Right renal pelvis (tissue), 4 donors: ENCODE measurements around the gene BMF. TPM values are rescaled to one million over a fixed set of nuclear protein-coding genes. Genes with fewer than 3 reads are reported as not detected.
"Not testable (repeated sequence)": the region's sequence is repeated elsewhere in the genome, so short reads cannot be mapped to it uniquely, and the experiment has no call there.

Experiments used
- DNase-seq, 4 donors: peaks; one replicate each; pipeline ENCODE4 v3.0.0-alpha.2; 2013; ENCODE audit warnings: low read depth in 4 of 4, low spot score in 3 of 4, missing footprints in 1 of 4
- polyA plus RNA-seq, 4 donors: library from polyadenylated mRNA; unstranded; fragments of 120-200 nt; gene quantifications; one replicate each; pipeline ENCODE4 v1.2.1, GENCODE V29; 2013; ENCODE audit not compliant: insufficient read length in 4 of 4

The BMF gene
- polyA plus RNA-seq, 4 donors: 39.0 to 43.6 (median 42.2) TPM

DNA sequence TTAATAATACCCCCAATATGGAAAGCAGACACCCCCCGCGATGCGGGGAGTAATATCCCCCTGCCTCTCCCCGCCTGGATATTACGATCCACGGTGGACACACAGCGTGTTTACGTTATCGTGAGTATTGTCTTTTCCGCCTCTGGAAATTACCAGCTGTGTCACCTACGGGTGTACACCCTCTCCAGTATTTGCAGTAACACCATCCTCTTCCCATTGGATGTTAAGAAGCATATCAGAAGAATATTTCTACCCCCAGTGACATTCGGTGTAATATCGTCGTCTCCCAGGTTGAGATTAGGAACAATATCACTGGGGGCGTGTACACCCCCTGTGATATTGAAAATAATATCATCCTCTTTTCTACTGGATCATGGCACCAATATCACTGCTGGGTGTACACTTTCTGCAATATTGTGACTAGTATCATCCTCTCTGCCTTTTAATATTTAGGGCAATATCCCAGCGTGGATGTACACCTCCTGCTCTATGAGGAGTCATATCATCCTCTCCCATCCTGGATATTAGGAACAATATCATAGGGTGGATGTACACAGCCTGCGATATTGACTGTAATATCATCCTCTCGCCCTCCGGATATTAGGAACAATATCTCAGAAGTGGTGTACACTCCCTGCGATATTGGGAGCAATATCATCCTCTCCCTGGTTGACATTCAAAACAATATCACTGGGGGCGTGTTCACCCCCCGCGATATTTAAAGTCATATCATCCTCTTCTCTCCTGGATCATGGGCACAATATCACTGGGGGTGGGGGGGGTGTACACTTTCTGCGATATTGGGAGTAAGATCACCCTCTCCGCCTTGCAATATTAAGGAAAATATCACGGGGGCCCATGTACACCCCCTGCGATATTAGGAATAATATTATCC, 20.3 kb upstream of the BMF start:
- no peak for DNase-seq

DNA sequence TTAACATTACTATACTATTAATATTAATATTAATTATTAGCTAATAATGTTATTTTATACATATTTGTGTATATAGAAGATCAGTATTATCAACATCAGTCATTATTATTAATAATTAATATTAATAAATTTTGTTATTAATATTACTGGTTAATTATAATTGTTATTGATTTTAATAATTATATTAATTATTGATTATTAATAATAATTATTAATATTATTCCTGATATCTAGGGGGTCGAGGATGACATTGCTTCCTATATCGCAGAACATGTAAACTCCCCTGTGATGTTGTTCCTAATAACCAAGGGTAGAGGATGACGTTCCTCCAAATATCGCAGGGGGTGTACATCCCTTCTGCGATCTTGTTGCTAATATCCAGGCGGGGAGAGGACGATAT, 17.3 kb upstream of the BMF start:
- no peak for DNase-seq

DNA sequence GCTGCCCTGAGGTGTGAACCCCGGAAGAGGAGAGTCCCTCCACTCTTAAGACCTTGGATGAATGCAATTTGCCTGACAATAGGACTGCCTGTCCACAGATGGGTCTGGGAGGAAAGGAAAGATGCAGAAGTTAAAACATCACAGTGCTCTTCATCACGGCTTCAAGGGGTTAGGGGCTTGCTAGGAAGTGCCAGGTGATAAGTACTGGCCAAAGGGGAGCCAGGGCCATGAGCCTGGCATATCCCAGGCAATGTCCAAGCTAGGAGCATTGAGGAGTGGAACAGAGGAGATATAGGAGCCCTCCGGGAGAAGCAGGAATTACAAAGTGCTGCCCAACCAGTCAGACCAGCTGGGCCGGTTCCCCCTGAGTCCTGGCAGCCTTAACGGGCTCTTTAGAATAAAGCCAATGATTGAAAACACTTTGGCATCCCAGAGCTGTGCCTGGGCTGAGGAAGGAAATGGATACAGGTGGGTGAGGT, 16.2 kb upstream of the BMF start:
- not testable (repeated sequence) for DNase-seq

DNA sequence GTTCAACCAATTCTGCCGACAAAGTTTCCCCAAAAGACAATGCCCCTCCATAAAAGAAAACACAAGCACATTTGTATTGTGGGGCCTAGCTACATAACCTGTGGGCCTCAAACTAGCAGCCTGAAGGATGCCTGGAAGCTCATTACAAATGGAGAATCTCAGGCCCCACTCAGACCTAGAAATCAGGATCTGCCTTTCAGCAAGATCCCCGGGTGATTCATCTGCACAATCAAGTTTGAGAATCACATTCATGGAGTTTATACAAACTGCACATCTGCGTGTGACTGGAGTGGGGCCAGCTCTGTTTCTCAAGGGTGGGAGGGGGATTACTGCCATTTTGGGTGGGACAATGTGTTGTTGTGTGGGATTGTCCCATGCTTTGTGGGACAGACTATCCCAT, 15.7 kb upstream of the BMF start:
- DNase-seq: not testable (repeated sequence)

DNA sequence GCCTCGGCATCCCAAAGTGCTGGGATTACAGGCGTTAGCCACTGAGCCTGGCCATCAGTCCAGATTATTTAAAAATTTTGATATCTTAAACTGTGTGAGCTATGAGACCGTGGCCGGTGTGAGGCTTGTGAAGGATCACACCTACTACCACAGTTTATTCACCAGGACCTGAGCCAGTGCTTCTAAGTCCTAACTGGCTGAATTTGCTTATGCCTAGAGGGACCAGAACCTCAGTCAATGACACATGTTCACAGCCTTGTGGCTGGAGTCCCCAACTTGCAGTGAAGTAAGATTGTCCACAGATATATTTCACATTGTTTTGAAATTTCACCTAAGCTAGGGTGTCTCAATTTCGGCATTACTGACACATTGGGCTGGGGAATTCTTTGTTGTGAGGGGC, 15.2 kb upstream of the BMF start:
- not testable (repeated sequence) for DNase-seq

DNA sequence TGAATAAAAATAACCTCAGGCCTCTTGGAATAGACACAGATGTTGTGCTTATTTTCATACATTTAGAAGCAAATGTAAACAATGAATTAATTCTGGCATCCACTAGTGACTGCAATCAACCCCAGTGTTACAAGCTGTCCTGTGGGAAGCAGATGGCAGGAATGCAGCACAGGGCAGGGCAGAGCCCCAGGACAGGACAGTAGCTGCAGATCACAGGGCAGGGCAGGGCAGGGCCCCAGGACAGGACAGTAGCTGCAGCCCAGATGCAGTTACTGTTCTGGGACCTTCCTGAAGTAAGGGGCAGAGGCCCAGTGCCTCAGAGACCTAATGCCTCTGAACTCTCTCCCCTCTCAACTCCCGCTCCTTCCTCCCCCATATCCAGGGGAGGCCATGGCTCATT, 14.3 kb upstream of the BMF start:
- not testable (repeated sequence) for DNase-seq

DNA sequence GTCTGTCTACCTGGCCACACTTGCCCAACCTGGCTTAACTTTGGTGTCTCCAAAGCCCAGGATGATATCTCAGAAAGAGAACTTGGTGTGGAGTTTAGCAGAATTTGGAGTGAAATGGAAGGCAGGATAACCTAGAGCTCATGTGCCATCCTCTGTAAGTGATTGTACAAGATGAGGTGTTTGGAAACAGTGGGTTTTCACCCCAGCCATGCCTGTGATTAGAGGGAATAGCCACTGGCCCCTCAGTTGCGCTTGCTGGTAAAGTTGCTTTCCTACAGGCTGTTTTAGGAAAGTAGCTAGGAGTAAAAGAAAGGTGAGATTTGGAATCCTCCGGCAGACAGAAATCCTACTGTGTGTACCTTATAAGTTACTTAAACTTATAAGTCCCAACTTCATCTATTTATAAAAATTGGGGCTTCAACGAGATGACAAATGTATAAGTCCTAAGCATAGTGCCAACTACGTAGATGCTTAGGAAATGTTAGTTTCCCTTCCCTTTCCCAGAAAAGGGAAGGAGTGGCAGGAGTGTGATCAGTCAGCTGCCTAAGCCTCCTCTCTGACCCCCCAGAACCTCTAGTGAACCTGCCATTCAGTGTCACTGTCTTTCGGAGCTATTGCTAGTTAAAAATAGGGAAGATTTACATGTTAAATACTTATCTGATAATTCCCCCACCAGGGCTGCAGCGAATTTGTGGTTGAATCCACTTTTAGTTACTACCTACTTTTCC, 13.4 kb upstream of the BMF start:
- DNase-seq: no peak

DNA sequence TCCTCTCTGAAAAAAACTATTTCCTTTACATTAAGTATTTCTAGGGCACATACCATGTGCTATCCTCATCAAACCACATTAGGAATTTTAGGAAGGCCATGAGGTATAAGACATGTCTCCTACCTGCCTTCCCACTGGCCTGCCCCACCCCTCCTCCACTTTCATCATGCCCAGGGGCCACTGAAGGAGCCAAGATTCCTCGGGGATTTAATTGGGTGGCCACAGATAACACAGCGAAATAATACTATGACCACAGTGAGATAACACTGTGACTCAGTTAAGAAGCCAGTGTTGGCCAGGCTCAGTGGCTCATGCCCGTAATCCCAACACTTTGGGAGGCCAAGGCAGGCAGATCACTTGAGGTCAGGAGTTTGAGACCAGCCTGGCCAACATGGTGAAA, 9.8 kb upstream of the BMF start:
- no peak for DNase-seq

DNA sequence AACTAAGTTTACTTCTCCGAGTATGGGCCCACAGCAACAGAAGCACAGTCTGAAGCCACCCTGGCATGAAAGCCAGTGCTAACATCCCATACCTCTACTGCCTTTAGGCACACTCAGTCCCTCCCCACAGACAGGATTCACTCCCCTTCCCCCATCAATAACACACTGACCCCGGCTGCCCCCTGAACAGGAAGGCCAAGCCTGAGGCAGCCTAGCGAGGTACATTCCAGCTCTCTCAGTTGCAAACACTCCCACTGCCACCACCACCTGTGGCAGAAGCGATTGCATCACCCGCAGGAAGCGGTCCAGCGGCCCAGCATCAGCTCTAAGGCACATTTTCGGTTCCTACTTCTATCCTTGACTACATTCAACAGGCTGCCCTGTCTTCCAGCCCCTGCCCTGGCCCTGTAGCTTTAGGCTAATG, 7.0 kb upstream of the BMF start:
- no peak for DNase-seq

DNA sequence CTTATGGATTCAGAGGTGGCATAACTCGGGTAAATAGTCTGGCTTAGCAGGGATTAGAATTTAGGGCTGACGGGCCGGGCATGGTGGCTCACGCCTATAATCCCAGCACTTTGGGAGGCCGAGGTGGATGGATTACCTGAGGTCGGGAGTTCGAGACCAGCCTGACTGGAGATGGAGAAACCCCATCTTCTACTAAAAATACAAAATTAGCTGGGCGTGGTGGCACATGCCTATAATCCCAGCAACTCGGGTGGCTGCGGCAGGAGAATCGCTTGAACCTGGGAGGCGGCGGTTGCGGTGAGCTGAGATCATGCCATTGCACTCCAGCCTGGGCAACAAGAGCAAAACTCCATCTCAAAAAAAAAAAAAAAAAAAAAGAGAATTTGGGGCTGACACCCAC, 6.4 kb upstream of the BMF start:
- not testable (repeated sequence) for DNase-seq

DNA sequence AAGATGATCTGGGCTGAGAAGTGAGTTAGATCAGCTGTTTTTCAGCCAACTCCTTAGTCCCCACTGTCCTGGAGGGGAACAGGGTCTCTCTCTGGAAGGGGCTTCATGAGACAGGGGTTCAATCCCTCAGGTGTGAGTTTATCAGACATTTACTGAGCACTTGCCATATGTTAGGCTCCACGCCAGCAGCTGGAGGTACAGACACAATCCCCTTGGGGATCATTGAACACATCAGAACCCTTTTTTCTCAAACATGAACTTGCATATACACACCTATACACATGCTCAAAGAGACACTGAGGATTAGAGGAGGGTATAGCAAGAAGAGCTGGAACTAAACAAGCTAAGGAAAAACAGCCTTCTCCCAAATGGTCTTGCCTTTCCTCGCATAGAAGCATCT, 5.5 kb upstream of the BMF start:
- no peak for DNase-seq

DNA sequence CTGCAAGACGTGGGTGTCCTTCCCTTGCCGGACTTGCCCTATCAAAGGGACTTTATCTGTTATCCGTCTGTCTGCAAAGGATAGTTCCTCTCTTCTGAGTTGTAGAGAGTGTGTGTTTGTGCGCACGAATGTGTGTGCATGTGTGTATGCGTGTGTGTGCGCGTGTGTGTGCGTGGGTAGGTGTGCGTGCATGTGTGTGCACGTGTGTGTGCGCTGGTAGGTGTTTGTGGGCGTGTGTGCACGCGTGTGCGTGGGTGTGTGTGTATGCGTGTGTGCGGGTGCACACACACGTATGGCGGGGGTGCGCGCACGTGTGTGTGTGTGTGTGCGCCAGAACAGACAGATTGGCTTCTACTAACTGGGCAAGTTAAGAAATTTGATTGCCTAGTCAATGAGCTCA, 4.1 kb upstream of the BMF start:
- no peak for DNase-seq

DNA sequence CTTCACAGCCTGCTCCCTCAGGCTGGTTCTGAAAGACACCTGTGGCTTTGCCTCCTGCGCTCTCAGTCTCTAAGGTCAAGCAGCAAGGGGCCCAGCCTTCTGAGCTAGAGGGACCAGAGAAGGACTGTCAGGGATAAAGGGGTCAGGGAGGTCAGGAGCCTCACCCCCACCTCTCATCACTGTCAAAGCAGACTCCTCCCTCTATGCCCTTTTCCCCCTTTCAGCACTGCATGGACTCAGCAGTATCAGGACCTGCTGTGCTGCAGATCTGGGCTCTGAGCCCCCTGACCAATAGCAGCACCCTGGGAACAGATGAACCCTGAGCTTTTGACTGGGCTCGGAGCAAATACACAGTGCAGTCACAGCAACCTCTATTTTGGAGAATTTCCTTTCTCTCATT, 3.2 kb upstream of the BMF start:
- no peak for DNase-seq

DNA sequence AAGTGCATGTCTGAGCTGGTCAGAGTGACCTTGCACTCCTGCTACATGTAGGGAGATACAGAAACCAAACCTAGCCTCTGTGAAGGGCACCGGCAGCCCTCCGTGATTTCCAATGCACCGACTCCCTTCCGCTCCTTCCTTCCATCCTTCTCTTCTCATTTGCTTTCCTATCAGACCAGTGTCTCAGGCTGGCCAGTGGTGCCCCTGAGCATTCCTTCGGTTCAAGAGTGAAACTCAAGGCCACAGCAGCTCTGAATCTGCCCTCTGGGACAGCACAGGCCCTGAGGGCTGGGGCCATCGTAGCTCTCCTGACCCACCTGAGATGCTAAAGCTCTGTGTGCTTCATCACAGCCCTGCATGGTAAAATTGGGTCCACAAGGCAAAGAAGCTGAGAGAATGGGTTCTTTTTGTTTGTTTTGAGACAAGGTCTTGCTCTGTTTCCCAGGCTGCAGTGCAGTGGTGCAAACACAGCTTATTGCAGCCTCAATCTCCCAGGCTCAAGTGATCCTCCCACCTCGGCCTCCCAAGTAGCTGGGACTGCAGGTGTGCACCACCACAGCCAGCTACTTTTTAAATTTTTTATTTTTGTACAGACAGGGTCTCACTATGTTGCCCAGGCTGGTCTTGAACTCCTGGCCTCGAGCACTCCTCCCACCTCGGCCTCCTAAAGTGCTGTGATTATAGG, 2.3 kb upstream of the BMF start:
- no peak for DNase-seq

DNA sequence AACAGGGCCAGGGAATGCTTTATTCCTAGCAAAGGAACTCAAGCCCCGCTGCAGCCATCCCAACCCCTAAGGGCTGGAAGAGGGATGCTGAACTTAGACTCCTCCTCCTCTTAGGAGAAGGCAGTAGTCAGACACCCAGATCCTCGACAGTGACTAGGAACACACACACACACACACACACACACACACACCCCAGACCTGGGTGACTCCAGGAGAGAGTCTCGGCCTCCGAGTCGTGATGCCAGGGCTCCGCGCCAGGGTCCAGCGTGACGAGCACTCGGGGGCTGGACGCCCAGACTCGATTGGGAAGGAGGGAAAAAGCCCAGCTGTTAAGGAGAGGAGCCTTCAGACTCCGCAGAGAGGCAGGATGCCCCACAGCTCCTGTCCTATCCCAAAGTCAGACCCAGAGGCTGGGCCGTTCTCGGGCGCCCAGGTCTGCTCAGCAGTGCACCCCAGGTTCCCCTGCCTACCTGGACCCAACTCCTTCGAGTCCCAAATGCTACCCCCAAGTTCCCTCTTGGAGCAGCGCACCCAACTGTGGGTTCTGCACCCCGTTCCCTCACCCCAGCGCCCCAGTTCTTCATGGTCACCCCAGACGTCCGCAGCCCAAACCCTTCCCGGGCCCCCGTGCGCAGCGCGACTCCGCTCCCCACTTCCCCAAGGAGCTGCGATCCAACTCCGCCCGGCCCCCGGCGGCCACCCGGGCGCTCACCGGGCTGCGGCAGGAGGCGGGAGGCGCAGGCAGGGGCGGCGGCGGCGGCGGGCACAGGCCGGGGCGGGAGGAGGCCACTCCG, 421 bp downstream of the BMF start:
- DNase-seq: no peak

DNA sequence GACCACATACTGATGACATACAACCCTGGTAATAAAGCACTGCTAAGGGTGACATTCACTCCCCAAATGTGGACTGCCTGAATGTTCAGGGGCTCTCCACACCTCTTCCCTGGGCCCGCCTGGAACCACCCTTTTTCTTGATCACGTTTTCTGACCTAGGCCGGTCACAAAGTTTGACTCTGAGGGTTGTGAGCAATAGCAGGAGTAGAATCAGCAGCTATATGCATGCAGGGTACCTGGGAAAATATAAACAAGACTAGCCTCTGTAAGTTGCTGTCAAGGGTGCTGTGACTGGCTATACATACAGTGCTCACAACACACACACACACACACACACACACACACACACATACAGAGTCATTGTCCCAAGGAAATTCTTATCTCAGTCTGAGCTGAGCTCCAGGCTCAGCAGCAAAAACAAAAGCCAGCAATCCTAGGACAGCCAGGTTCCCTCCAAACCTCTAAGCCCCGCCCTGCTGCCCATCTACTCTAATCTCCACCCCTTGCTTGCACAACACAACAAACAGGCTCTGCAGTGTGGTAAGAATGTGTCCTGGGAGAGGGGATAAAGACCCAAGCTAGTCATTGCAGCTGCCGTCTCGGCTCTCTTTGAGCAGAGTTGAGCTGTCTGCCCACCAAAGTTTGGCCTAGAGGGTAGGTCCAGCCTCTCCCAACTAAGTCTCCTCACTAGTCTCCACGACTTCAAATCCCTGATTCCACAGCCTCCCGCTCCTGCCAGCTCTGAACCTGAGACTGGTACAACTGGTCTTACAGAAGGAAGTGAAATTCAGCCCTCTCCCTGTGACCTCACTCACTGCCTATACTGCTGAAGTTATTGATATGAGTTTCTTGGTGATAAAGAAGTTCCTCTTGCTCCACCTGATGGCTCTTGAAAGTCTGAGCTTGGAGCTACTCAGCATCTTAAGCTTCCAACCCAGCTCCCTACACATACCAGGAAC, 2.2 kb downstream of the BMF start:
- DNase-seq: no peak

DNA sequence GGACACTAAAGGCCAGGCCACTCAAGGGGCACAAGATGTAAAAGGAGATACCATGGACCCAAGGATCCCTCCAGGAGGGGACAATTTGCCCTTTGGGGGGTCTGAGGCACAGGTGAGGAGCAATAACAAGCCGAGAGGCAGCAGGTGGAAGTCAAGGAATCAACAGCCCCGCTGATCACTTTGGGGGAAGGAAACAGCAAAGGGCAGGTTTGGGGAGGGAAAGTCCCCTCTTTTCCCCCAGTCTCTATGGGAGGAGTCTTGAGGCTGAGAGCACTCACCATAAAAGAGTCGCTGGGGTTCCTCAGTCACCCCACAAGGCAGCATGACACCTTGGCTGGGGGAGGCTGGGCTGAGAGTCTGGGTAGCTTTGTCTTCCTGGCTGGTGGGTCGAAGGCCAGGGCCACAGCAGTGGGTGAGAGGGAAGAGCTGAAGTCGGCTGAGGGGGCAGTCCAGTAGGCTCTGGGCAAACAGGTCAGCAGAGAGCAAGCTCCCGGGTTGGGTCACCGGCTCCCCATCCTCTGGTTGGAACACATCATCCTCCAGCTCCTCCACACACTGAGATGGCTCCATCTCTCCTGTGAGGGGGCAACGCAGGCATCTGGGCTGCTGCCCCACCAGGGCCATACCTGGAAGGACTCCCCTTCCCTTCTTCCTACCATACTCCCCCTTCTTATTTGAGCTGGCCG, 3.0 kb downstream of the BMF start:
- DNase-seq: no peak

DNA sequence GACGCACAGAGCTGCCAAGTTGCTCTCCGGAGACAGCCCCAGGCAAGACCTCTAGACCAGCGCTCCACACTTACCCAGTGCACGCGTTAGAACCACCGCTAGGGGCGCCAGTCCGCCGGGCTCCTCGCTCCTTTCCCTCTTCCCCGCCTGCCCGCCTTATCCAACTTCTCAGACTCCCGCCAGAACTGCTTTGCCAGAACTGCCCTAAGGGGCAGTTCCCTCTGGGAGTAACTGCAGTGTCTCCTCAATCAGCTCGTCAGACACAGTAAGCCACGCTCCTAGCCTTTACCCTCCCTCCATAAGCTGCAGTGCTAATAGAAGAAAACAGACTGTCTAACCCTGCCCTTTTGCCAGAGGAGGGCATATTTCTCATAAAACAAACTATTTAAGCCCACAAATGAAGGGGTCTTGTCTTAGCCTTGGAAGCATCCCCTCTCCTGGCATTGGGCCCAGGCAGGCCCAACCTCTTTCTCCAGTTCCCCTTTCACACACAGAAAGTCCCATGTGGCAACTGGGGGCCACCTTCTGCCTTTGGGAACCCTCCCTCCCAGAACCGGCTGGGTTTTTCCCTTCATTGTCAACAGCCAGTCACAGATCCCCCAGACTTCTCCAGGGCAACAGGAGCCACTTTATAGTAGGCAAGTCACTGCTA, 3.7 kb downstream of the BMF start:
- DNase-seq: peak in 2 of 4 donors; percentile 82 to 83
